UCSD-AML1 (cell line): ENCODE measurements around the gene ZSCAN22.

ENCODE experiments used
- DNase-seq: peaks from one replicate; lab custom pipeline; 2025; ENCODE audit not compliant: unreplicated experiment; lab: John Stamatoyannopoulos, UW

The ZSCAN22 gene

GRCh38 chr19:58350871-58351557 lies 24.2 kb downstream of the ZSCAN22 start:
- no peak for DNase-seq

GRCh38 chr19:58351558-58351878 lies 24.7 kb downstream of the ZSCAN22 start:
- no peak for DNase-seq

GRCh38 chr19:58351990-58352755 lies 25.4 kb downstream of the ZSCAN22 start:
- no peak for DNase-seq

GRCh38 chr19:58352760-58353671 lies 26.2 kb downstream of the ZSCAN22 start, which contains the start of gene A1BG:
Gene A1BG (minus strand): TSS chr19:58353492. CDS start chr19:58353437, 55 bp downstream.
- DNase-seq = no peak

GRCh38 chr19:58353717-58354477 lies 27.1 kb downstream of the ZSCAN22 start:
- no peak for DNase-seq

GRCh38 chr19:58354478-58355030 lies 27.8 kb downstream of the ZSCAN22 start:
- DNase-seq = no peak

- DNase-seq = no peak
Observed at GRCh38 chr19:58355215-58355796, 28.5 kb downstream of the ZSCAN22 start.

- DNase-seq = no peak
Observed at GRCh38 chr19:58355908-58356765, 29.3 kb downstream of the ZSCAN22 start.

GRCh38 chr19:58356766-58357480 lies 30.1 kb downstream of the ZSCAN22 start:
- no peak for DNase-seq

- no peak for DNase-seq
Observed at GRCh38 chr19:58357481-58358145, 30.8 kb downstream of the ZSCAN22 start.

- peak; percentile 80 for DNase-seq
Observed at GRCh38 chr19:58361900-58362271, 35.1 kb downstream of the ZSCAN22 start.

- DNase-seq = peak; percentile 97
Observed at GRCh38 chr19:58362272-58362994, 35.6 kb downstream of the ZSCAN22 start, which contains the start of gene ZNF497. Gene ZNF497 (minus strand): TSS chr19:58362751. CDS start chr19:58357635, 5,116 bp downstream.

- DNase-seq = no peak
Observed at GRCh38 chr19:58364146-58364545, 37.4 kb downstream of the ZSCAN22 start.

- no peak for DNase-seq
Observed at GRCh38 chr19:58366585-58367430, 40.0 kb downstream of the ZSCAN22 start.

- DNase-seq = no peak
Observed at GRCh38 chr19:58367698-58368454, 41.1 kb downstream of the ZSCAN22 start.
